ENCODE results near the gene AP1M1.

DNA sequence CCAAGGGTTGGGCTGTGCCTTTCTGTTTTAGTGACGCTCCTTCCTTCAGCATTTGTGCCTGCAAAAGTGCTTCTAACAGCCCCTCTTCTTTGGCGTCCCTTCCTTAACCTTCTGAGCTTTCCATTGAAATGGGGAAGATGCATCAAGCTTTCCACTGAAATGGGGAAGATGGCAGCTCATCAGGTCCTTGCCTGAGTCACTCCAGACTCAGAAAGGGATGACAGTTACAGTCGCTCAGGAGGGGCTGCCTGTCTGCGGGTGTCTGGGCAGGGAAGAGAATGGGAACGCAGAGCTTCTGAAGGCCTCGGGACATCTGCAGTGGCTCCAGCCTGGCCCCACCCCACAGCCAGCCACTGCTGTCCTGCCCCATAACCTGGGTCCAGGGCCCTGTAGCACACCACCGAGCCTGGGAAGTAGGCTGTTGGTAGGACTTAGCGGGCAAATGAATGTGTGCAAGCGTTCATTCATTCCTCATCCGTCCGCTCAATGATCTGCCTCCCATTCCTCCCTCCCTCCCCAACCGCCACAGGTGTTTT is 9.8 kb downstream of the AP1M1 start:
- no peak for TF ChIP-seq YY1 (IDR thresholded peaks at IDR 0.05; ENCODE audit: insufficient read depth, insufficient read length)
- no peak for TF ChIP-seq SUZ12 (IDR thresholded peaks at IDR 0.05; ENCODE audit: extremely low read depth, insufficient read depth, insufficient read length)

Data from NT2/D1 (cell line).